ENCODE results near the gene SLC5A10.

The SLC5A10 gene

GRCh38 chr17:18970582-18971480 lies 18.9 kb downstream of the SLC5A10 start:
- no peaks in the 10 kb centered on the region for H3K4me1 ChIP-seq (ENCODE audit: insufficient read depth, low read length)
- no peaks in the 10 kb centered on the region for H3K36me3 ChIP-seq (ENCODE audit: insufficient read depth, low read length)
- DNase-seq (no peak), ATAC-seq (ENCODE audit: insufficient read depth, low read depth) (no peak)
- H3K79me2 ChIP-seq (ENCODE audit: insufficient read depth, low read length), result no peaks in the 10 kb centered on the region
- H3K27ac ChIP-seq (ENCODE audit: low read length), result no peak overlapping the region
- H3K4me2 ChIP-seq (ENCODE audit: insufficient read depth, low read length), result no peak overlapping the region
- no peak overlapping the region for H2AFZ ChIP-seq (ENCODE audit: low read depth, low read length)
- H3K4me3 ChIP-seq (ENCODE audit: low read depth in 1 of 2, low read length in 2 of 2), result no peak overlapping the region
- H3K9me3 ChIP-seq (ENCODE audit: insufficient read depth, low read length, severe bottlenecking), result no peaks in the 10 kb centered on the region
- H3K9ac ChIP-seq (ENCODE audit: low read depth, low read length), result no peak overlapping the region
- peaks cover 11% of the 10 kb centered on the region; the same call in 1 of the 2 replicates for H4K20me1 ChIP-seq (ENCODE audit: insufficient read depth, low read length)
- no peaks in the 10 kb centered on the region for H3K27me3 ChIP-seq (ENCODE audit: insufficient read depth, low read length, poor library complexity)
- TF ChIP-seq, protein P1, sequence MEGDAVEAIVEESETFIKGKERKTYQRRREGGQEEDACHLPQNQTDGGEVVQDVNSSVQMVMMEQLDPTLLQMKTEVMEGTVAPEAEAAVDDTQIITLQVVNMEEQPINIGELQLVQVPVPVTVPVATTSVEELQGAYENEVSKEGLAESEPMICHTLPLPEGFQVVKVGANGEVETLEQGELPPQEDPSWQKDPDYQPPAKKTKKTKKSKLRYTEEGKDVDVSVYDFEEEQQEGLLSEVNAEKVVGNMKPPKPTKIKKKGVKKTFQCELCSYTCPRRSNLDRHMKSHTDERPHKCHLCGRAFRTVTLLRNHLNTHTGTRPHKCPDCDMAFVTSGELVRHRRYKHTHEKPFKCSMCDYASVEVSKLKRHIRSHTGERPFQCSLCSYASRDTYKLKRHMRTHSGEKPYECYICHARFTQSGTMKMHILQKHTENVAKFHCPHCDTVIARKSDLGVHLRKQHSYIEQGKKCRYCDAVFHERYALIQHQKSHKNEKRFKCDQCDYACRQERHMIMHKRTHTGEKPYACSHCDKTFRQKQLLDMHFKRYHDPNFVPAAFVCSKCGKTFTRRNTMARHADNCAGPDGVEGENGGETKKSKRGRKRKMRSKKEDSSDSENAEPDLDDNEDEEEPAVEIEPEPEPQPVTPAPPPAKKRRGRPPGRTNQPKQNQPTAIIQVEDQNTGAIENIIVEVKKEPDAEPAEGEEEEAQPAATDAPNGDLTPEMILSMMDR (IDR thresholded peaks at IDR 0.05; ENCODE audit: borderline replicate concordance, extremely low read depth, low read length, poor library complexity, severe bottlenecking), result peak; percentile 12
- no peak for TF ChIP-seq EZH2 (IDR thresholded peaks at IDR 0.05; ENCODE audit: borderline replicate concordance, low read depth, low read length, severe bottlenecking)

GRCh38 chr17:18971801-18972200 lies 19.8 kb downstream of the SLC5A10 start:
- Histone ChIP-seq H3K27ac (ENCODE audit: low read length) (no peak overlapping the region), H3K27me3 (ENCODE audit: insufficient read depth, low read length, poor library complexity) (no peaks in the 10 kb centered on the region), H3K4me1 (ENCODE audit: insufficient read depth, low read length) (no peaks in the 10 kb centered on the region), H2AFZ (ENCODE audit: low read depth, low read length) (no peak overlapping the region), H3K9me3 (ENCODE audit: insufficient read depth, low read length, severe bottlenecking) (no peaks in the 10 kb centered on the region), H3K4me2 (ENCODE audit: insufficient read depth, low read length) (no peak overlapping the region), H3K79me2 (ENCODE audit: insufficient read depth, low read length) (no peaks in the 10 kb centered on the region), H3K36me3 (ENCODE audit: insufficient read depth, low read length) (no peaks in the 10 kb centered on the region), H3K4me3 (ENCODE audit: low read depth in 1 of 2, low read length in 2 of 2) (no peak overlapping the region), H4K20me1 (ENCODE audit: insufficient read depth, low read length) (peaks cover 8% of the 10 kb centered on the region; the same call in 1 of the 2 replicates), H3K9ac (ENCODE audit: low read depth, low read length) (no peak overlapping the region)
- DNase-seq, result no peak
- TF ChIP-seq EZH2 (IDR thresholded peaks at IDR 0.05; ENCODE audit: borderline replicate concordance, low read depth, low read length, severe bottlenecking), result no peak
- TF ChIP-seq, protein P1 (IDR thresholded peaks at IDR 0.05; ENCODE audit: borderline replicate concordance, extremely low read depth, low read length, poor library complexity, severe bottlenecking), result no peak
- ATAC-seq (ENCODE audit: insufficient read depth, low read depth), result no peak

DNA sequence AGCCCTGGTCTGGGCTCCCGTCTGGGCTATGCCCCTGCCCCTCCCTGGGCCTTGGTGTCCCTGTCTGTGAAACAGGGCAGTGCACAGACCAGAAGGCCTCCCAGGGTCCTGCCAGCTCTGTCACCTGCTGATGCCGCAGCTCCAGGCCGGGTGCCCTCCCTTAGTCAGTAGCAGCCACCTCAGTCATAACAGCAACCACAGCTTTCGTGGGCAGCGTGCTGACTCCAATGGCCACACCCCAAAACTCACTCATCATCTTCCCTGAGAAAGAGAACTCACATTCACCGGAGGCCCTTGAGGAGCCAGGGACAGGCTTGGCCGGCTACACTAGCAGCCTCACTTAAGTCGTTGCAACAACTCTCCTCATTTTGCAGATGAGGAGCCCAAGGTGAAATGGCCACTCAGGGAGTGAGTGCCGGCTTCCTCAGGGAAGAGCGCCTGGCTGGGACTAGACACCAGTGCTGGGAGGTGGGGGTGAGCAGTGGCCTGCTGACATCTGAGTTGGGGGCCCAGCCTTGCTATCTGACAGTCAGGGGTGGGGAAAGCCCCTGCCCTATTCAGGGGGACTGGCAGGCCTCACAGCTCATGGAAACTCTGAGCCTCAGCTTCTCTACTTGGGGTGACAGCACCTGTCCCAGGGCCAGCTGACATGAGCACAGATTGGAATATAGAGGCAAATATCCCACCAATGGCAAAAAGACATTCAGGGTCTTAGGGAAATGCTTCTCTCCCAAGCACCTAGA lies 22.6 kb downstream of the SLC5A10 start:
- Histone ChIP-seq H3K9ac (ENCODE audit: low read depth, low read length) (no peak overlapping the region), H3K36me3 (ENCODE audit: insufficient read depth, low read length) (no peaks in the 10 kb centered on the region), H3K79me2 (ENCODE audit: insufficient read depth, low read length) (no peaks in the 10 kb centered on the region), H2AFZ (ENCODE audit: low read depth, low read length) (no peak overlapping the region), H3K4me1 (ENCODE audit: insufficient read depth, low read length) (no peaks in the 10 kb centered on the region), H3K9me3 (ENCODE audit: insufficient read depth, low read length, severe bottlenecking) (no peaks in the 10 kb centered on the region), H3K27ac (ENCODE audit: low read length) (no peak overlapping the region), H3K27me3 (ENCODE audit: insufficient read depth, low read length, poor library complexity) (no peaks in the 10 kb centered on the region), H3K4me3 (ENCODE audit: low read depth in 1 of 2, low read length in 2 of 2) (no peak overlapping the region), H4K20me1 (ENCODE audit: insufficient read depth, low read length) (peaks cover 8% of the 10 kb centered on the region), H3K4me2 (ENCODE audit: insufficient read depth, low read length) (no peak overlapping the region)
- no peak for DNase-seq
- TF ChIP-seq, protein P1 (IDR thresholded peaks at IDR 0.05; ENCODE audit: borderline replicate concordance, extremely low read depth, low read length, poor library complexity, severe bottlenecking), result no peak
- TF ChIP-seq EZH2 (IDR thresholded peaks at IDR 0.05; ENCODE audit: borderline replicate concordance, low read depth, low read length, severe bottlenecking), result no peak
- no peak for ATAC-seq (ENCODE audit: insufficient read depth, low read depth)

Data from DND-41 (cell line).